ENCODE data around the gene PIK3C2G.
"Not testable (repeated sequence)": the region's sequence is repeated elsewhere in the genome, so short reads cannot be mapped to it uniquely, and the experiment has no call there.

PIK3C2G gene

GRCh38 chr12:18487509-18487908 is 226.2 kb downstream of the PIK3C2G start:
- H3K4me3 ChIP-seq (ENCODE audit: low read depth in 1 of 2, low read length in 2 of 2): no peak overlapping the region
- no peak overlapping the region for H3K27ac ChIP-seq (ENCODE audit: low read length)
- H3K9ac ChIP-seq (ENCODE audit: low read depth, low read length): no peak overlapping the region
- H2AFZ ChIP-seq (ENCODE audit: low read depth, low read length): no peak overlapping the region
- no peak for DNase-seq
- TF ChIP-seq, protein P1, sequence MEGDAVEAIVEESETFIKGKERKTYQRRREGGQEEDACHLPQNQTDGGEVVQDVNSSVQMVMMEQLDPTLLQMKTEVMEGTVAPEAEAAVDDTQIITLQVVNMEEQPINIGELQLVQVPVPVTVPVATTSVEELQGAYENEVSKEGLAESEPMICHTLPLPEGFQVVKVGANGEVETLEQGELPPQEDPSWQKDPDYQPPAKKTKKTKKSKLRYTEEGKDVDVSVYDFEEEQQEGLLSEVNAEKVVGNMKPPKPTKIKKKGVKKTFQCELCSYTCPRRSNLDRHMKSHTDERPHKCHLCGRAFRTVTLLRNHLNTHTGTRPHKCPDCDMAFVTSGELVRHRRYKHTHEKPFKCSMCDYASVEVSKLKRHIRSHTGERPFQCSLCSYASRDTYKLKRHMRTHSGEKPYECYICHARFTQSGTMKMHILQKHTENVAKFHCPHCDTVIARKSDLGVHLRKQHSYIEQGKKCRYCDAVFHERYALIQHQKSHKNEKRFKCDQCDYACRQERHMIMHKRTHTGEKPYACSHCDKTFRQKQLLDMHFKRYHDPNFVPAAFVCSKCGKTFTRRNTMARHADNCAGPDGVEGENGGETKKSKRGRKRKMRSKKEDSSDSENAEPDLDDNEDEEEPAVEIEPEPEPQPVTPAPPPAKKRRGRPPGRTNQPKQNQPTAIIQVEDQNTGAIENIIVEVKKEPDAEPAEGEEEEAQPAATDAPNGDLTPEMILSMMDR (IDR thresholded peaks at IDR 0.05; ENCODE audit: borderline replicate concordance, extremely low read depth, low read length, poor library complexity, severe bottlenecking): no peak
- TF ChIP-seq EZH2 (IDR thresholded peaks at IDR 0.05; ENCODE audit: borderline replicate concordance, low read depth, low read length, severe bottlenecking): no peak
- no peaks in the 10 kb centered on the region for H3K79me2 ChIP-seq (ENCODE audit: insufficient read depth, low read length)
- no peaks in the 10 kb centered on the region for H3K9me3 ChIP-seq (ENCODE audit: insufficient read depth, low read length, severe bottlenecking)
- H3K36me3 ChIP-seq (ENCODE audit: insufficient read depth, low read length): no peaks in the 10 kb centered on the region
- H3K4me1 ChIP-seq (ENCODE audit: insufficient read depth, low read length): no peaks in the 10 kb centered on the region
- H3K4me2 ChIP-seq (ENCODE audit: insufficient read depth, low read length): no peak overlapping the region
- no peaks in the 10 kb centered on the region for H3K27me3 ChIP-seq (ENCODE audit: insufficient read depth, low read length, poor library complexity)
- ATAC-seq (ENCODE audit: insufficient read depth, low read depth): no peak
- H4K20me1 ChIP-seq (ENCODE audit: insufficient read depth, low read length): no peaks in the 10 kb centered on the region

- Histone ChIP-seq H3K9ac (ENCODE audit: low read depth, low read length) (no peak overlapping the region), H3K4me3 (ENCODE audit: low read depth in 1 of 2, low read length in 2 of 2) (no peak overlapping the region), H3K4me1 (ENCODE audit: insufficient read depth, low read length) (no peaks in the 10 kb centered on the region), H2AFZ (ENCODE audit: low read depth, low read length) (no peak overlapping the region), H3K27ac (ENCODE audit: low read length) (no peak overlapping the region), H3K9me3 (ENCODE audit: insufficient read depth, low read length, severe bottlenecking) (no peaks in the 10 kb centered on the region), H3K79me2 (ENCODE audit: insufficient read depth, low read length) (no peaks in the 10 kb centered on the region), H3K36me3 (ENCODE audit: insufficient read depth, low read length) (no peaks in the 10 kb centered on the region), H4K20me1 (ENCODE audit: insufficient read depth, low read length) (no peaks in the 10 kb centered on the region), H3K4me2 (ENCODE audit: insufficient read depth, low read length) (no peak overlapping the region), H3K27me3 (ENCODE audit: insufficient read depth, low read length, poor library complexity) (no peaks in the 10 kb centered on the region)
- DNase-seq (no peak), ATAC-seq (ENCODE audit: insufficient read depth, low read depth) (no peak)
- TF ChIP-seq EZH2 (IDR thresholded peaks at IDR 0.05; ENCODE audit: borderline replicate concordance, low read depth, low read length, severe bottlenecking): no peak
- TF ChIP-seq, protein P1 (IDR thresholded peaks at IDR 0.05; ENCODE audit: borderline replicate concordance, extremely low read depth, low read length, poor library complexity, severe bottlenecking): no peak
These were observed 231.2 kb downstream of the PIK3C2G start for GRCh38 chr12:18492372-18493025.

DNA sequence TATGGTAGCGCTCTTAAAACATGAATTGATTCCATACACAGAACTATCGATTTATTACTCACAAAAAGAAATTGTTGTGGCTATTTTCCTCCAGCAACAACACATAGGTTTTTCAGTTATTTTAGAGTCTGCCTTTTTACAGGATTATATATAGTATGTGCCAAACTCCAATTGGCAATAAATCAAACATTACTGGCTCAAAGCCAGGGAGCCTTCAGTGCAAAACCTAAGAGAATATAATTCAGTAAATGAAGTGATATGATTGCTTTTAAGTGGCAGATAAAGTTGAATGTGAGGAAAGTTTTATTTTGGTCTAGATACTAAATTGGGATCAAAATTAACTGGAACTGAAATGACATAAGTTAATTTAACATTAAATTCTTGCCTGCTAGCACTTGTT is 234.8 kb downstream of the PIK3C2G start:
- DNase-seq (no peak), ATAC-seq (ENCODE audit: insufficient read depth, low read depth) (no peak)
- Histone ChIP-seq H3K4me1 (ENCODE audit: insufficient read depth, low read length) (no peaks in the 10 kb centered on the region), H4K20me1 (ENCODE audit: insufficient read depth, low read length) (no peaks in the 10 kb centered on the region), H3K9ac (ENCODE audit: low read depth, low read length) (no peak overlapping the region), H3K9me3 (ENCODE audit: insufficient read depth, low read length, severe bottlenecking) (no peaks in the 10 kb centered on the region), H3K4me3 (ENCODE audit: low read depth in 1 of 2, low read length in 2 of 2) (no peak overlapping the region), H3K27ac (ENCODE audit: low read length) (no peak overlapping the region), H3K4me2 (ENCODE audit: insufficient read depth, low read length) (no peak overlapping the region), H3K36me3 (ENCODE audit: insufficient read depth, low read length) (no peaks in the 10 kb centered on the region), H3K27me3 (ENCODE audit: insufficient read depth, low read length, poor library complexity) (no peaks in the 10 kb centered on the region), H2AFZ (ENCODE audit: low read depth, low read length) (no peak overlapping the region), H3K79me2 (ENCODE audit: insufficient read depth, low read length) (no peaks in the 10 kb centered on the region)
- no peak for TF ChIP-seq EZH2 (IDR thresholded peaks at IDR 0.05; ENCODE audit: borderline replicate concordance, low read depth, low read length, severe bottlenecking)
- TF ChIP-seq, protein P1 (IDR thresholded peaks at IDR 0.05; ENCODE audit: borderline replicate concordance, extremely low read depth, low read length, poor library complexity, severe bottlenecking): no peak

DNA sequence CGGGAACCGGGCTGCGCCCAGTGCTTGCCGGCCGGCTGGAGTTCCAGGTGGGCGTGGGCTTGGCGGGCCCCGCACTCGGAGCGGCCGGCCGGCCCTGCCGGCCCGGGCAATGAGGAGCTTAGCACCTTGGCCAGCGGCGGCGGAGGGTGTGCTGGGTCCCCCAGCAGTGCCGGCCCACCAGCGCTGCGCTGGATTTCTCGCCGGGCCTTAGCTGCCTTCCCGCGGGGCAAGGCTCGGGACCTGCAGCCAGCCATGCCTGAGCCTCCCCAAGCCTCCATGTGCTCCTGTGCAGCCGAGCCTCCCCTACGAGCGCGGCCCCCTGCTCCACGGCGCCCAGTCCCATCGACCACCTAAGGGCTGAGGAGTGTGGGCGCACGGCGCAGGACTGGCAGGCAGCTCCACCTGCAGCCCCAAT is 238.8 kb downstream of the PIK3C2G start:
- not testable (repeated sequence) for H3K9me3 ChIP-seq (ENCODE audit: insufficient read depth, low read length, severe bottlenecking); H3K4me2 ChIP-seq (ENCODE audit: insufficient read depth, low read length); ATAC-seq (ENCODE audit: insufficient read depth, low read depth); H3K36me3 ChIP-seq (ENCODE audit: insufficient read depth, low read length); H3K4me1 ChIP-seq (ENCODE audit: insufficient read depth, low read length); H3K27ac ChIP-seq (ENCODE audit: low read length); H4K20me1 ChIP-seq (ENCODE audit: insufficient read depth, low read length); H2AFZ ChIP-seq (ENCODE audit: low read depth, low read length); H3K9ac ChIP-seq (ENCODE audit: low read depth, low read length); H3K27me3 ChIP-seq (ENCODE audit: insufficient read depth, low read length, poor library complexity); H3K4me3 ChIP-seq (ENCODE audit: low read depth in 1 of 2, low read length in 2 of 2); H3K79me2 ChIP-seq (ENCODE audit: insufficient read depth, low read length); DNase-seq

DNA sequence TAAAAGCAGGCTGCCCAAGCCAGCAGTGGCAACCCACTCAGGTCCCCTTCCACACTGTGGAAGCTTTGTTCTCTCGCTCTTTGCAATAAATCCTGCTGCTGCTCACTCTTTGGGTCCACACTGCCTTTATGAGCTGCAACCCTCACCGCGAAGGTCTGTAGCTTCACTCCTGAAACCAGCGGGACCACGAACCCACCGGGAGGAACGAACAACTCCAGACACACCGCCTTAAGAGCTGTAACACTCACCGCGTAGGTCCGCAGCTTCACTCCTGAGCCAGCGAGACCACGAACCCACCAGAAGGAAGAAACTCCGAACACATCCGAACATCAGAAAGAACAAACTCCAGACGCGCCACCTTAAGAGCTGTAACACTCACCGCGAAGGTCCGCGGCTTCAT is 239.4 kb downstream of the PIK3C2G start:
- H3K9ac ChIP-seq (ENCODE audit: low read depth, low read length); H3K36me3 ChIP-seq (ENCODE audit: insufficient read depth, low read length); H3K27ac ChIP-seq (ENCODE audit: low read length); H4K20me1 ChIP-seq (ENCODE audit: insufficient read depth, low read length); H3K27me3 ChIP-seq (ENCODE audit: insufficient read depth, low read length, poor library complexity); DNase-seq; H2AFZ ChIP-seq (ENCODE audit: low read depth, low read length); H3K4me2 ChIP-seq (ENCODE audit: insufficient read depth, low read length); H3K4me1 ChIP-seq (ENCODE audit: insufficient read depth, low read length); H3K9me3 ChIP-seq (ENCODE audit: insufficient read depth, low read length, severe bottlenecking); ATAC-seq (ENCODE audit: insufficient read depth, low read depth); H3K4me3 ChIP-seq (ENCODE audit: low read depth in 1 of 2, low read length in 2 of 2); H3K79me2 ChIP-seq (ENCODE audit: insufficient read depth, low read length): not testable (repeated sequence)

Measured in DND-41 (cell line).